HS-5 (cell line): ENCODE results near the gene GIPC2.
A peak's percentile ranks its signal among the peaks of the same experiment; 100 is the strongest.
"Not testable (repeated sequence)": the region's sequence is repeated elsewhere in the genome, so short reads cannot be mapped to it uniquely, and the experiment has no call there.

Experiments used
- DNase-seq: peaks from one replicate; pipeline ENCODE4 v3.0.0-alpha.2; 2012; ENCODE audit warnings: low read depth

Gene GIPC2, protein sequence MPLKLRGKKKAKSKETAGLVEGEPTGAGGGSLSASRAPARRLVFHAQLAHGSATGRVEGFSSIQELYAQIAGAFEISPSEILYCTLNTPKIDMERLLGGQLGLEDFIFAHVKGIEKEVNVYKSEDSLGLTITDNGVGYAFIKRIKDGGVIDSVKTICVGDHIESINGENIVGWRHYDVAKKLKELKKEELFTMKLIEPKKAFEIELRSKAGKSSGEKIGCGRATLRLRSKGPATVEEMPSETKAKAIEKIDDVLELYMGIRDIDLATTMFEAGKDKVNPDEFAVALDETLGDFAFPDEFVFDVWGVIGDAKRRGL

DNA sequence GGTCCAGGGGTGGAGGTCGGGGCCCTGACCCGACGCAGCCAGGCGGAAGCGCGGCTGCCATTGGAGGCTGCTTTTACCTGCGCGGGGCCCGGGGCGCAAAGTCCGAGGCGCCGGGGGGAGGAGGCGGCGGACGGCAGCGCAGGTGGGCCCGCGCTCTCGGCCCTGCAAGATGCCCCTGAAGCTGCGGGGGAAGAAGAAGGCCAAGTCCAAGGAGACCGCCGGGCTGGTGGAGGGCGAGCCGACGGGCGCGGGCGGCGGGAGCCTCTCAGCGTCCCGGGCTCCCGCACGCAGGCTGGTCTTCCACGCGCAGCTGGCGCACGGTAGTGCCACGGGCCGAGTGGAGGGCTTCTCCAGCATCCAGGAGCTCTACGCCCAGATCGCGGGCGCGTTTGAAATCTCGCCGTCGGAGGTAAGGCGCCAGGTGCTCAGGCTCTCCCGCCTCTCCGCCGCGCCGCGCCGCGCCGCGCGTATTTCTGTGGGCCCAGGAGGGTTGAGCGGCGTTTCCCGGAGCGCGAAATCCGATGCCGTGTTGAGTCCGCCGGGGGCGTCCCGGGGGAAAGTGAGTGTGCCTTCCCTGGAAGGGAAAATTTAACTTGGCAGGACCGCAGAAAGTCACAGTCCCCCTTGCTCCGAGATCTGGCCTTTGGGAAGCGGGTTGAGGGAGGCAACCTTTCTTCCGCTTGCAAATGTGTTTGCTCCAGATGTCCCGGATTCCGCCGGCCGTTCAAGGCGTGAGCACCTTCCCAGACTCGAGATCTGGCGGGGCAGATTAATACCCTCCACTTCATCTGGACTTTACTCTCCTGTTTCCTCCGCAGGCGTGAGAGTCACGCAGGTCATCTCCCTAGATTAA is at the start of gene GIPC2:
Gene GIPC2 (plus strand): TSS at position 41 of the 853 bp plus-strand sequence. CDS start 129 bp downstream, at position 170.
- no peak for DNase-seq

DNA sequence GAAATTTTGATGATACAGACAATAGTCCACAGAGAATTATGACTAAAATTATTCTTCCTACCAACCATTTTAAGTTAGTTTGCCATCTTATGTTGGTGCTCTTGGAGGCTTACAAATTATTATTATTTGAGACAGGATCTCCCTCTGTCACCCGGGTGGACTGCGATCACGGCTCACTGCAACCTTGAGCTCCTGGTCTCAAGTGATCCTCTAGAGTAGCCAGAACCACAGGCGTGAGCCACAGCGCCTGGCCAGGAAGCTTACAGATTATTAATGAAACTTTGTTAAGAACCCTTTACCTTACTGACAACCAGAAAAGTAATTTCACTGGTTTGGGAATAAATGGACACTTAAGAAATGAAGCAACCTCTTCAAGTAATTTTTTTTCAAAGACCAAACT is 49.0 kb upstream of the GIPC2 start:
- no peak for DNase-seq

DNA sequence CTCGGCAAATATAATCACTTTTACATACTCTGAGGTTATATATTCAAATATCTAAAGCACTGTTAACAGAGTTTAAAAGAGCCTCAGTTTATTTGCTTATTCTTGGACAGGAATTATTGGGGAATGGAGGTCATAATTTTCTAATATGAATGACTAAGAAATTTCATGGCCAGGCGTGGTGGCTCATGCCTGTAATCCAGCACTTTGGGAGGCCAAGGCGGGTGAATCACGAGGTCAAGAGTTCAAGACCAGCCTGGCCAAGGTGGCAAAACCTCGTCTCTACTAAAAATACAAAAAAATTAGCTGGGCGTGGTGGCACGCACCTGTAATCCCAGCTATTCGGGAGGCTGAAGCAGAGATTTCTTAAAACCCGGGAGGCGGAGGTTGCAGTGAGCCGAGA is 45.2 kb upstream of the GIPC2 start:
- DNase-seq = not testable (repeated sequence)

DNA sequence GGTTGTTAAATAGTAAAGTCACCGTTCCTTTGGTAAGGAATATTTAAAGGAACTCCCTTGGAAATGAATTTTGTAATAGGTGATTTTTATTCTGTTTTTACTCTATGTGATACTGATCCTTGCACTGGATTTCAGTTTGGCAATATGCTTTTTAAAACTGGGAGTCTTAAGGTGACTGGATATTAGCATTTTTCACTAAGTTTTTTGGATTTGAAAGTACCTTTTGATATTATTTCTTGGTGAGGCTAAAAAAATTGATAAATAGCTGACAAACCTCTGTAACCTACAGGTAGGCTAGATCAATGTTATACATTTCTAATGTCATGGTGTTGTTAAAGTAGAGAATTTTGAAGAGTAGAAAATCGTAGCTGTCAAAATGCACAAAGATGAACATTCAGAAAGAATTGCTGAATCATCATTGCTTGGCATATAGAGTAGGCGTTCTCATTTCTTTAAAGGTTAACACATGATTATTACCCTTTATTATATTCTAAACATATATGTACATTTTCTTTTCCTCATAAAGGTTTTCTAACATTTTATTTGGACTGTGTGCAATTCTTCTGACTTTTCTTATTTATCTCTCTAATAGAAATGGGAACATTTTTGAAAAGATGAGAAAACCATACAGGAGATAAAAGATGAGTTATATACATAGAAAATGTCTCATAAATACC is 42.6 kb upstream of the GIPC2 start:
- no peak for DNase-seq

DNA sequence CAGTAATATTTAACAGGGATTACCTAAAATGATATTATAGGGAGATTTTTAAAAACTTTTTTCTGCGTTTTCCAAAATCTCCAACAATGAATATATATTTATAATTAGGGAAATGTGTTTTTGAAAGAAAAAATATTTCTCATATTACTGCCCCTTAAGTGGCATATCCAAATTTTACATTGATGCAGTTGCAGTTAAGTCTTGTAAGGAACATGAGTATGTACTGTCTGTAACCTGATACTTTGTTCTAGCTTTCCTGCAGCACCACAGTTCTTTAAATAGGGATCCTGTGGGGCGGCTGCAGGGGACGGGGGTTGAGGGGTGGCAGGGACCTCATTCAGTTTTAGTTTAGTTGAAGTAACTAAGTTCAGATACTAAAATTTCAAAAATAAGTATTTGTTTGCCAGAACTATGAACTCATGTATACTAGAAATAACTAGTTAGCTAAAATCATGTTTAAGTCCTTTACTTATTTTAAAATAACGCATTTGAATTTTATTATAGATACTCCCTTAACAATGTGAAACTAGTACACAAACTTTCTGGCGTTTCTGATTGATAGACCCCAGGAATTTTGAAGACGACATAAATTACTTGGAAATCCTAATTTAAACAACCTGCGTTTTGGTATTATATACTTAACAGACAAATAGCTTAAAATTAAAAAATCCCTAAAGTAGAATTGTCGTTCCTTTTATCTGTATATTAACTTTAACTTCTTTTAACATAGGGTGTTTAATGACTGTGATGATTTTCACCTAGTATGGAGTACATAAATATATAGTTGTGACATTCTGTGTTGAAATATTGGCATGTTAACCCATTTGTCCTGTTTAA is 41.7 kb upstream of the GIPC2 start:
- DNase-seq = no peak

DNA sequence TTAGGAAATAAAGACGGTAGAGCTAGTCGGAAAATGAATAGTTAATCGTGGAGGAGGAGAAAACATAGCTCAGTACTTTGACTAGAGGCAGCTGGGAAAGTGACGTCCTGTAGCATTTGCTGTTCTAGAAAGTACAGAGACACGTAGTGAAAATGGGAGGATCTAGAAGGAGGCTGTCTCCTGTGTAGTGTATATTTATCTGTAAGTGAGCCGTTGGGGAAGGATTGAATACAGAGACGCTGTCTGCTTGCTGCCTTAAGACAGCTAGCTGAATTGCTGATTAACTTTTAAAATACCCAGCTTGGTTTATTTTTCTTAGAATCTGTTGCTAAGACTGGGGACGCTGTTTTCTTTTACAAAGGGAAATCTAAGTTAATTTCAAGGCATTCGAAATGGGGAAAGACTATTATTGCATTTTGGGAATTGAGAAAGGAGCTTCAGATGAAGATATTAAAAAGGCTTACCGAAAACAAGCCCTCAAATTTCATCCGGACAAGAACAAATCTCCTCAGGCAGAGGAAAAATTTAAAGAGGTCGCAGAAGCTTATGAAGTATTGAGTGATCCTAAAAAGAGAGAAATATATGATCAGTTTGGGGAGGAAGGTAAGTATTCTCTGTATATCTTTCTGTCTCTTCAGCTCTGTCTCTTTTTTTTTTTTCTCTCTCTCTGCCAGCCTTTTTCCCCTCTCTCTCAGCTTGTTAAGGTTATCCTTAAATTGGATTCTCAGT is 40.9 kb upstream of the GIPC2 start, which contains the start of gene DNAJB4:
Gene DNAJB4 (plus strand): TSS at position 221 of the 729 bp plus-strand sequence. CDS start 172 bp downstream, at position 393.
- peak; percentile 95 for DNase-seq

DNA sequence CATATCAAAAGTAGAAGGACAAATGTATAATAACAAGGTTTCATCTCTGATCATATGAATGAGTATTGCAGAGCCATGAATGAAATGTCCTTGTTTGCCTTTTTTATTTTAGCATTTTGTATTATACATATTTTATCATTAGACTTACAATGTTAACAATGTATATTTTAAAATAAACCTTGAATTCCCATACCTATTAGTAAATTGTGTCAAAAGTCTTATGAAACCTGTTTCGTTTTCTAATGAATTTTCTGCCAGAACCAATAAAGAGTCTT is 40.4 kb upstream of the GIPC2 start:
- no peak for DNase-seq

DNA sequence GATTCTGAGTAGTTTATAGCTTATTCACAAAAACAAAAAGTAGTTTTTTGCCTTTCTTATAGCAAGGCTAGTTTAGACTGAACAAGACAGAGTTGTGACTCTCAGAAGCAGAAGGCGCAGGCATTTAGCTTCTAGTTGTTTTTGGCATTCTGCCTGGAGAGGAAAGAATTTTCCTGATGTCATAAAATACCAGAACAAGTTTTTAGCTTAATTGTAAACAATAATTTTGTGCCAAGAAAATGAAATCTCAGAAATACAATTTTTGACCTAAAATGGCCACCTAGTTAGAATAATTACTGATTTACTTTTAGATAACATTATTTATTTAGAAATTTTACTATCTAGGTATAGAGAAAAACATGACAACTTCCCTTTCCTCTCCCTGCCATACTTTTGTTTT is 40.0 kb upstream of the GIPC2 start:
- DNase-seq = peak; percentile 79

DNA sequence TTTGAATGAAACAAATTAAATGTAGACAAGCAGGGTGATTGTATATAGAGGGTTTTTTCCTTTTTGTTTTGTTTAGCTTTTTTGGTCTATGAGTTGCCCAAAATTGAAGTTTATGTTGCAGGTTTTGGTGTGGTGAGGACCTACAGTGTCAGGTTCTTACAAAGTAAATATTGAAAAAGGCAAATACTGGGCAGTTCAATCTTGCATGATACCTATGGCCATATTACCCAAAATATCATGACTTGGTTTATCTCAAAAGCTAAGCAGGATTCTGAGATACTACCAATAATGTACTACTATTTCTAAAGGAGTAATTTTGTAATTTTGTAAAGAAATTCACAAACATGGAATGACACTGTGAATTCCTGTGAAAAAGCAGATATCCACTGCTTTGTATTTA is 39.2 kb upstream of the GIPC2 start:
- DNase-seq = no peak

DNA sequence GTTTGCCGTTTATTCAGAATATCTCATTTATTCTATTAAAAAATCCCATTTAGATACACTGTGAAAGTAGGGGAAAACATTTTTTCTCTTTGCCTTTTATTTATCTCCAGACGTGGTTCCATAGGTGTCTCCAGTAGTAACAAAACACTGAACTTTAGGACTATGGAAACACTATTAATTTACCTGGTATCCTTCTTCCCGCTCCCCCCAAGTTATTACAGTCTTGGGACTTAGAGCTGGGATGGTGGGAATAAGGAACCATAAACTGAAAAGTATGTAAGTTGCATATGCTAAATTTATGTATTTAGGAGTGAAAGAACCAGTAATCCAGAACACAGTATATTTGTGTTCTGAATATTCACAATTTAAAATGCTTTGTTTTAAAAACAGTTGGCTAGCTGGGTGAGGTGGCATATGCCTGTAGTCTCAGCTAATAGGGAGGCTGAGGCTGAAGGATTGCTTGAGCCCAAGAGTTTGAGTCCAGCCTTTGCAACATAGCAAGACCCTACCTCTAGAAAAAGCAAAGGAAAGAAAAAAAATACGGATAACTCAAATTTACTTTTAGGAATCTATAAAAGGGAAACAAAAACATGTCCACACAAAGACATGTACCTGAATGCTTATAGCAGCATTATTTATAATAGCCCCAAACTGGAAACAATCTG is 38.0 kb upstream of the GIPC2 start:
- DNase-seq = no peak

DNA sequence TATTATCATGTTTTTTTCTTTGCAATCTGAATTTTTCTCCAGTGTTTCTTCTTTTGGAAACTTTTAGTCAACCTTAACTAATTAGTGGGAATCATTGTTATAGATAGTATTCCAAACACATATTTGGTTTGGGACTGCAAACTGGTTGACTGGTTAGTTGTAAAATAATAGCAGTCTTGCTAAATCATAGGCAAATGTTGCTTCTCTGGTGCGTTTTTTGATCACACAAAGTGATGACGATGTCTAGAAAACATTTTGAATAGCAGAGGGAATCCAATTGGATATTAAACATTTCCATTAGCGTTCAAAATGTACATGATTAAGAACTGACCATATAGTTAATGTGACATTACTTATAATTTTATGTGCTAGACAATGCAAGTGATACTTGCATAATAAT is 36.5 kb upstream of the GIPC2 start:
- DNase-seq = no peak

DNA sequence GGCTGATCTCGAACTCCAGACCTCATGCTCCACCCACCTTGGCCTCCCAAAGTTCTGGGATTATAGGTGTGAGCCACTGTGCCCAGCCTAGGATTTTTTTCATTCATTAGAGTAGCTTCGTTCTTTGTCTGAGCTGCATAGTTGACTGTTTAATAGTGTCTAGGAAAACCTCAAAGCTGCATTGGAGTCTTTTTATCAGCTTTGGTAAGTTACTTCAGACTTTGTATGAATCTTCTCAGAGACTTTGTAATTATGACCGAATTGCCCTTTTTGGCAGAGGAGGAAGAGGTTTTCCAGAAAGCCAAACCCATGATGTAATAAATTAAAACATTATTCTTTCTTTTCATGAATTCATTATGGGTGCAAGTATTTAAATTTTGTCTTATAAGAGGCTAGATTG is 35.9 kb upstream of the GIPC2 start:
- DNase-seq = no peak

DNA sequence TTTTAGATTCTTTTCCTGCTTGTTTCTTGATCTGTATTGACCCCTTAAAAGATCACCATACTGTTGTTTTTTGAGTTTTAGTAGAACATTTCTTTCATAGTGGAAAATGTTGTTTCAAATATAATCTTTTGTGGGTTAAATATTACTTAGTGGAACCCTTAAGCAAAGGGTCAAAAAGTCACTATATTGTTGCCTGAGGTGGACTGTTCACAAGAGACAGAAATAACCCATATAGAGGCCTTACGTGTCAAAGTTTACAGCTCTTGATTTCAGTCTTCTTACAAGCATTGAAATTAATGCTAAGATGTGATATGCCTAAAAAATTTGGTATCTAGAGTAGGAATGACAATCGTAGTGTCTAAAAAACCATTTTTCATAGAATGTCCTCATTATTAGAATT is 34.7 kb upstream of the GIPC2 start:
- DNase-seq = no peak

DNA sequence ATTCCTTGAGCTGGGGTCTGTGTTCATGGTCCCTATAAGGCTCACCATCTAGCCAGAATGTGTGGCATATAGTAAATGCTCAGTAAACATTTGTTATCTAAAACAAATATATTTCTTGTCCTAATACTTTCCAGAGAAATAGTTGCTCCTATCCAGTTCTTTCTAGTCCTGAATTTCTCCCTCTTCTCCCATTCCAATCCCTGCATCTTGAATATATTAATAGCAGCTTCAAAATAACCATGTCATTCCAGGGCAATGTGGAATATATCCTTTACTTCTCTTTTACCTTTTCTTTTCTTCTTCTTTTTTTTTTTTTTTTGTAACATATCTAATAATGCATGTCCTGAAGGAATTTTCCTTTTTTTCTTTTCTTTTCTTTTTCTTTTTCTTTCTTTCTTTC is 30.6 kb upstream of the GIPC2 start:
- DNase-seq = no peak

DNA sequence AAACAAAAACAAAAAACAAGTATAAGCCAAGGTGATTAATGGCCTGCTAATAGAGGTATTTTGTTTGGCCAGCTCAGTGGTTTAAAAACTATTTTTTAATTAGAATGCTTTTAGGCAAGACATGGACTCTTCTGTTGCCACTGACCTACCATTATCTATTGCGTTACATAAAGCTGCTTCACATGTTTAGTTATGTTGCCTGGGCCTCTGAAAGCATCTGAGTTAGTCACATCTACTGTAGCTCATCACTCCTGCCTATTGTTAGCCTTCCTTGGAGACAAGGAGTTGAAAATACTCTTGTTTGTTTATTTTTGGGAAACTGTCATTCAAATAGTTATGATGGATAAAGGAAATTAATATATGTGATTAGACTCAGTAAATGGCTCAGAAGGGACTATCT is 26.7 kb upstream of the GIPC2 start:
- DNase-seq = no peak

DNA sequence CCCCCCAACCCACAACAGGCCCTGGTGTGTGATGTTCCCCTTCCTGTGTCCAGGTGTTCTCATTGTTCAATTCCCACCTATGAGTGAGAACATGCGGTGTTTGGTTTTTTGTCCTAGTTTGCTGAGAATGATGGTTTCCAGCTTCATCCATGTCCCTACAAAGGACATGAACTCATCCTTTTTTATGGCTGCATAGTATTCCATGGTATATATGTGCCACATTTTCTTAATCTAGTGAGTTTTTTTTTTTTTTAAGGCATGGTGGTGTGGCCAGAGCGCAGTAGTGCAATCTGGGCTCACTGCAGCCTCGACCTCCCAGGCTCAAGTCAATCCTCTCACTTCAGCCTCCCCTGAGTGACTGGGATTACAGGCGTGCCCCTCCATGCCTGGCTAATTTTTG is 24.6 kb upstream of the GIPC2 start:
- not testable (repeated sequence) for DNase-seq

DNA sequence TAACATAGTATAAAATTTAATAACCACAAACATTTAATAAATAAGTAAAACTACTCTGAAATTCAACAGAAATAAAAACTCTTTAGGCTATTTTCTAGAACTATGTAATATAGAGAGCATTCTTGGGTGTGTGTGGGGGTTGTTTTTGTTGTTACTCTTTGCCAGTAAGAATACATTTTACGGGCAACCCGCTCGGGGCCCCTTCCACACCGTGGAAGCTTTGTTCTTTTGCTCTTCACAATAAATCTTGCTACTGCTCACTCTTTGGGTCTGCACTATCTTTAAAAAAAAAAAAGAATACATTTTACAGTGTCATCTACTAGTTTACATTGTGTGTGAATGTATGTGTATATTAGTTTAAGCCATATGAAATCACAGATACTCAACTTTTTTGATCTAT is 16.0 kb upstream of the GIPC2 start:
- no peak for DNase-seq

DNA sequence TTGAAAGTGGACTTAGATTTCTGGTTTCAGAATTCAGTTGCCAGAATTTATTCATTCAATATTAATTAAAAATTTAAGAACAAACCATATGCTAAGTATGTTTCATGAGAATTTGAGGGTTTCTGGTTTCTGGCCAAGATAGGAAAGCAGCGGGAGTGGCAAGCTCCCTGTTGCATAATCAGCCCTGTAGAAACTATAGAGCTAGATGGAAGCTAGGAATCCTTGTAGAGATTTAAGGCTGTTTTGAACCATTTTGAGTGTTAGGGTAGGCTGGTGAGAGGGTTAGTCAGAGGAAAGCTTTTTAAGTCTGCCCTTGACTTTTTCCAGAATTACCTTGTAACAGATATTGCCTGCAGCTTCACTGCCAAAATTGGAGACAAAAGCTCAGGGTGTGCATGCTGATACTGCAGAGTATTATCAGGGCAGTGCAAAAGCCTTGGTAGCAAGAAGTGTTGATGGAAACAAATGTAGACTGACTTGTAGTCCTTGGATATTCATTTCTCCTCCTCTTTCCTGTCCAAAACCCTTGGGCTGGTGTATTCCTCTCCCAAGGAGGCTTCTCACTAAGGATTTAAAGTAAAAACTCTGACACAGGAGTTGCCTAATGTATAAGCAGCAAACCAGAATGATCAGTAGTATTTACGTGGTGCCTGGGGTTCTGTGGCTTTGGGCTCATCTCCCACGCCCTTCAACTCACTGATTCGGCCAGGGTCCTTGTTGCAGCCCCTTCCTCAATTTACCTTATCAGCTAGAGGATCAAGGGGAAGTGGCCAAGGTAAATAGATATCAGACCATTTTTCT is 12.6 kb upstream of the GIPC2 start:
- no peak for DNase-seq

DNA sequence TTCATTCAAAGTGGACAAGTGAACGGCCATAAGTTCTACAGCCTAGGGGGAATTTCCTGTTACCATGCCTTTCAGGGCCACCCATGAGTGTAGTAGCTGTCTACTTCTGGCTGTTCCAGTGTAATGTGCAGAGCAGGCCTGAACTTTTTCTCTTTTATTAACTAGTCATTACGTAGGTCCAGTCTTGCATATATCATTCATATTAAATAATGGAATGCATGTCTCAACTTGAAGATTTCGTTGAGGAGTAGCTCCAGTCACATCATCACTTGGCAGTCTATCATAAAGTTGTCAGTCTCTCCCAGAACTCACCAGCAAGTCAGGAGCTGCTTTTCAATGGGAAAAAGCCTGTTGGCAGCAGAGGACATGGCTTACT is 12.0 kb upstream of the GIPC2 start:
- no peak for DNase-seq

DNA sequence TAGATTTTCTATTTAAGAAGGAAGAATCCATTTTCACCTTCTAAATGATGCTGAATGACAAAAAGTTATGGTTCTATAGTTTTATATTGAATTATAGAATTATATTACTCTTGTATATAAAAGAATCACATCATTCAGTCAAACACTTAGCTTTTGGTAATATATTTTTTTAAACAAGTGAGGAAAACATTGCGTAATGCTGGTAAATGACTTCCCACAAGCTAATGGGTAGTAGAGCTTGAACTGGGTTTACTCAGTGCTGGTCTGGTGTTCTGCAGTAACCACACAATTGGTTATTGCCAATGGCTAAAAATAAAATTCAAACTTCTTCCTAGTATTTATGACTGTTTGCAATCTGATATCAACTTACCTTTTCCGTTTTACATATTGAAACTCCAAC is 10.6 kb upstream of the GIPC2 start:
- DNase-seq = no peak
